ENCODE measurements around the gene CHCHD3.

CHCHD3 gene

GRCh38 chr7:132773527-132773956 is 308.3 kb downstream of the CHCHD3 start:
- peak; percentile 63 for DNase-seq (ENCODE audit: low read depth)

- no peak for DNase-seq (ENCODE audit: low read depth)
Observed at GRCh38 chr7:132771301-132771730, 310.6 kb downstream of the CHCHD3 start.

GRCh38 chr7:132770055-132770454 is 311.8 kb downstream of the CHCHD3 start:
- no peak for DNase-seq (ENCODE audit: low read depth)

GRCh38 chr7:132769280-132769679 is 312.6 kb downstream of the CHCHD3 start:
- no peak for DNase-seq (ENCODE audit: low read depth)

DNA sequence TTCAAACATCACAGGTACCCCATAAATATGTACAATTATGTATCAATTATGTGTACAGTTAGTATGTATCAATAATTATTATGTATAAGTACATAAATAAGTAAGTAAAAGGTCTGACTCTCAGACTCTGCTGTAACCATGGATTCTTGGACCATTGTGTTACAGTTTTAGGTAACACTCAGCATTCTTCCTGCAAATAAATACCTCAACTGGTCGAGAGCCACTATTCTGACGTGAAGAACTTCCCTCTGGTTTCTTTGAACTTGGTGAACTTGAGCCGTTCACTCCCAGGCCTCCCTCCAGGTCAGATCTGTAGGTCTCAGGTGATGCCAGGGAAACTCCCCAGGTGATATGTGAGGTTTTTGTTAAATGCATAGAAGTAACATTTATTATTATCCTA is 313.8 kb downstream of the CHCHD3 start:
- no peak for DNase-seq (ENCODE audit: low read depth)

DNA sequence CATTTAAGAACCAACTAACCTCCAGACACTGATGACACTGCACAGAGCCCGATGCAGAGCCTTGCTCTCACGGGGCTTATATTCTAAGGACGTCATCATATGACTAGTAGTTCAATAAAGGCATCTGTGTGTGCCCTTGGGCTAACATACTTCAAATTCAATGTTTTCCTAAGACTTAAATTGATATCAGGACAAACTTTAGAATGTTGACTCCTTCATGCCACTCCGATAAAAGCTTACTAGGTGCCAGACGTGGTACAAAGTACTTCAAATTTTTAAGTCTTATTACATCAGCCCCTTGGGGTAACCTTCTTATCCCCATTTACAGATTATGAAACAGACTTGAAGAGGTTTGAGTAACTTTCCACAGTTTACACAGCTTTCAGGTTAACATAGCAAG is 314.5 kb downstream of the CHCHD3 start:
- DNase-seq (ENCODE audit: low read depth): no peak

- DNase-seq (ENCODE audit: low read depth): no peak
Observed at GRCh38 chr7:132766660-132767059, 315.2 kb downstream of the CHCHD3 start.

- DNase-seq (ENCODE audit: low read depth): no peak
Observed at GRCh38 chr7:132765861-132766260, 316.0 kb downstream of the CHCHD3 start.

DNA sequence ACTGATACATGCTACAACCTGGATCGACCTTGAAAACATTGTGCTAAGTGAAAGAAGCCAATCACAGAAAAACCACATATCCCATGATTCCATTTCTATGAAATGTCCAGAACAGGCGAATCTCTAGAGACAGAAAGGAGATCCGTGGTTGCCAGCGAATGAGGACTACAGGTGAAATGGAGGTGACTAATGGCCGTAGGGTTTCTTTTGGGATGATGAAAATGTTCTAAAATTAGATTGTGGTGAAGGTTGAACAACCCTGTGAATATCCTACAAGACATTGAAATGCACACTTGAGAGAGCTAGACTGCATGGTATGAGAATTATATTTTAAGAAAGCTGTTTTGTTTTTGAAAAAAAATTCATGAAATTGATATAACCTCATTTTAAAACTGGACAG is 317.1 kb downstream of the CHCHD3 start:
- no peak for DNase-seq (ENCODE audit: low read depth)

- DNase-seq (ENCODE audit: low read depth): no peak
Observed at GRCh38 chr7:132760866-132761265, 321.0 kb downstream of the CHCHD3 start.

- DNase-seq (ENCODE audit: low read depth): no peak
Observed at GRCh38 chr7:132760244-132760623, 321.7 kb downstream of the CHCHD3 start.

DNA sequence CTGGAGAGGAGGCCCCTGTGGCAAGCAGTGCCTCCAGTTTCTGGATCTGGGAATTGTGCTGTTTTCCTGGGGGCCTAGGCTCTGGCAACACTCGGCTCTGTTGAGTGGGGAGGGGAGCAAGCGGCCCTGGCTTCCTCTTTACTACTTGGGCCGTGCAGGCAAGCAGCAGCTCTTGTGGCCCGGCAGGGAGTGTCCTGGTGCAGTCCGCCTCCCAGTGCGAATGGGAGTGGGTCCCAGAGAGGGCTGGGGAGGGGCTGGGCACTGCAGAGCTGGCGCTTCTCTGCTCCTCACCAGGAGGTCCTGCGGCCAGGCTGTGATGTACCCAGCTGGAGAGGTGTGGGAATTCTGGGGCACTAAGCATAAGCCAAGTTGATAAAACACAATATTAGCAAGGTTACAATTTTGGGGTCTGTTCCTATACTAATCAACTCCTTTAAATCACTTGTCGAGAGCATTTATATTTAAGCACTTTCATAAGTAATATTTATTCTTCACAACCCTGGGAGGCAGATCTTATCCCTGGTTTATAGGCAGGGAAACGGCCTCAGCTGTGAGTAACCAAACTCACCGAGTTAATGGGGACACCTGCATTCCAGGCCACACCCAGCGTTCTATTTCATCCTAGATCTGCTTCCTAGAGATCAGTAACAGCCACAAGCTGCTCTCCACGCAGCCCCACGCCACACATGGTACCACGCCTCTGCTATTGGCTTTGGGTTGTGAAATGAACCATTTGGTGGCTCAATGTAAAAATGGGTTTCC is 322.2 kb downstream of the CHCHD3 start:
- DNase-seq (ENCODE audit: low read depth): no peak

GRCh38 chr7:132758986-132759385 is 322.9 kb downstream of the CHCHD3 start:
- DNase-seq (ENCODE audit: low read depth): no peak

DNA sequence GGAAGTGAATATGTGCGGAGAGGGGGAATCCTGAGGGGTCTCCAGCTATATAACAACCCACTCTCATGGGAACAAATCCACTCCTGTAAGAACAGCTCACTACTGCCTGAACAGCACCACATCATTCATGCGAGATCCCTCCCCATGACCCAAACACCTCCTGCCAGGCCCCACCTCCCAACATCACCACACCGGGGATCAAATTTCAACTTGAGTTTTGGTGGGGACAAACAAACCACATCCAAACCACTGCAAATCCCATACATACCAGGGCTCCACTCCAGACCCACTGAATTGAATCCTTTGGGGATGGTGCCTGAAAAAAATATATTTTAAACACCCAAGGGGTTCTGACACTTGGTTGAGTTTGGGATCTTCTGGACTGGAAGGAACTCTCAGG is 324.1 kb downstream of the CHCHD3 start:
- no peak for DNase-seq (ENCODE audit: low read depth)

DNA sequence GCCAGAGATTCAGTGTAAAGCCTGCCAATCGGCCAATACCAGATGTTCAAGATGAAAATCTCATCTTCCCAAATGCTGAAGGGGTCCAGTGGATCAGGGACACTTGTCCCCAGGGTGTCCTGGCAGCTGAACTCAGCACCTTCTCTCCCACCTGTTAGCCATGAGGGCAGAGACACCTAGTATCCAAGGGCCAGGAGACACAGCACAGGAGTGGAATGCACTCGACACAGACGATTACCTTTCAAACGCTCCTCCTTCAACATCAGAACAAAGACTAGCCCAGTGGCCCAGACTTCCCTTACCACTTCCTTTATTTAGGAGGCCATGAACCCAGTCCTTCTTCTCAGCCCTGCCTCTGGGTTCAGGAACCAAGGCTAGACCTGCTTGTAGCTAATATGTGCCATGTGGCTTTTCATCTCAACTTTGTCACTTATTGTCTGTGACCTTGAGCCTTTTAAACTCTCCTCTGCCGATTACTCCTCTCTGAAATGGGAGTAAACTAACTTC is 325.4 kb downstream of the CHCHD3 start:
- no peak for DNase-seq (ENCODE audit: low read depth)

GRCh38 chr7:132755538-132756483 is 326.1 kb downstream of the CHCHD3 start:
- no peak for DNase-seq (ENCODE audit: low read depth)

- DNase-seq (ENCODE audit: low read depth): no peak
Observed at GRCh38 chr7:132752431-132752830, 329.5 kb downstream of the CHCHD3 start.

DNA sequence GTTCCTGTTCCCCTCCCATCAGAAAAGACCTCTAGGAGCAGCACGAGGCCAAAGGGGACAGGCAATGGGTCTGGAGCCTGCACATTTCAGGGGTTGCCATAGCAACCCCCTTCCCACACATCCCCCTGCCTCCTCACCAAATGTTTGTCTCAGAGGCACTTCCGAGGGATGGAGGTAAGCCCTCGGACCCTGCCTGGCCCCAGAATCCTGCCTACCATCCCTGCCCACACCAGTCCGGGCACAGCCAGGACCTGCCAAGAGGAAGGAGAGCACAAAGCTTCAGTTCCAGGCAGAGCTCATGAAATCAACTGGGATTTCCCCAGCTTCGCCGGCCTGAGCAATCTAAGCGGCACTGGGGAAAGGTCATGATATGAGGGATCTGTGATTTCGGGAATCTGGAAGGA is 330.6 kb downstream of the CHCHD3 start:
- DNase-seq (ENCODE audit: low read depth): no peak

GRCh38 chr7:132750530-132751217 is 331.2 kb downstream of the CHCHD3 start:
- no peak for DNase-seq (ENCODE audit: low read depth)

- no peak for DNase-seq (ENCODE audit: low read depth)
Observed at GRCh38 chr7:132750096-132750495, 331.8 kb downstream of the CHCHD3 start.

GRCh38 chr7:132745510-132745909 is 336.4 kb downstream of the CHCHD3 start:
- DNase-seq (ENCODE audit: low read depth): no peak

- DNase-seq (ENCODE audit: low read depth): no peak
Observed at GRCh38 chr7:132743974-132744373, 337.9 kb downstream of the CHCHD3 start.

All from fibroblast of the conjunctiva (primary cell).